CD4-positive, alpha-beta T cell treated with Interferon gamma for 1 hour (primary cell): ENCODE data around the gene FOXA1.

Experiments
- DNase-seq: peaks from one replicate; pipeline ENCODE4 v3.0.0-alpha.2; 2020

The FOXA1 gene

DNA sequence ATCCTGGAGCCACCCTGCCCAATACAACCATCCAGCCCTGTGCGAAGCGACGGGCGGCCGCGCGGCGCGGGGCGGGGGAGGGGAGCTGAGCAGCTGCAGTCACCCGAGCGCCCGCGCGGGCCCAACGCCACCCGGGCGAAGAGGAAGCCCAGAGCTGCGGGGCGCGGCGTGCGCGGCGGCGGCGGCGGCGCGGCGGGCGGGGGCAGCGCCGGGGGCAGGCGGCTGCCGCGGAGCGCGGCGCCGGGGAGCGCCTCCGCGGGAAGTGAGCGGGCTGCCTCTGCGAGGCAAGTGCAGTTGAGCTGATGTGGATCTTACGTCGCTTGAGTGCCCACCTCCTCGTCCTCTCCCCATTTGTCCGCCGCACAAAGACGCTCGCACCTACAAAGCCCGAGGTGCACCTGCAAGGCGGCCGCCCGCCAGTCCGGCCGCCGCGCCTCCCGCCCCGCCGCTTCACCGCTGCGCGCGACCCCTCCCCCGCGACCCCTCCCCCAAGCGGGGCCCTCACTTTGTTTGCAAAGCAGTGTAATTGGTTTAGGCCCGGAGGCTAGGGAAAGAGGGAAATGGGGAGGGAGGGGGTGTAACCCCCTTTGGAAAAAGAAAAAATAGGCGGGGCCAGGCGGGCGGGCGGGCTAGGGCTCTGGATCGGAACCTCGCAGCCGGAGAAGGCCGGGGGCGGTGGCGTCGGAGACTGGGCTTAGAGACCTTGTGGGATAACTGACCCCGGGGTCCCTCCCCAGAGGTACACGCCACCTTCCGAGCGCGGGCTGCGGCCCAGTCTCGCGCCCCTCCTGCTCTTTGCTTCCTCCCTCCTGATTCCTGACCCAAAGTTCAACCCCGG lies at the start of gene FOXA1, which contains the start of gene TTC6:
Gene FOXA1 (minus strand): TSS at position 279 of the 838 bp plus-strand sequence. CDS start 277 bp downstream, at position 2.
Gene TTC6 (plus strand): TSS at position 659 of the 838 bp plus-strand sequence. CDS start 26,436 bp downstream, outside the sequence.
- DNase-seq: no peak

GRCh38 chr14:37643701-37644100 lies 48.7 kb upstream of the FOXA1 start:
- no peak for DNase-seq

GRCh38 chr14:37642125-37642524 lies 47.1 kb upstream of the FOXA1 start:
- no peak for DNase-seq

DNA sequence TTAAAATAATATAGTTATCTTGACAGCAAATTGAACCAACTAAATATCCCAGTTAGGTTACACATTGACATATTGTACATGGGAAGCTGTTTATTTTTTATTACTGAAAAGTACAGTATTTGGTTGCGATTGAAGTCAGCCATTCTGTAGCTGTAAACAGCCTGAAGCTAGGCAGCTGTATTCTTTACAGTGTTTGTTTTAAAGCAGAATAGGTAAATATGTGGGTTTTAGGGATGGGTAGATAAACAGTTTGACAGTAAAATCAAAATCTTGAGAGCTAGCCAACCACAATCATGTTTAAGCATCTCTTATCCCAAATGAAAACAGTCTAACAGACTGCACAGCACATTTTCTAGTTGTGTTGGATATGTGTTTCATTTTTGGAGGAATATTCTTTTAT lies 46.1 kb upstream of the FOXA1 start:
- no peak for DNase-seq

GRCh38 chr14:37638599-37638998 lies 43.5 kb upstream of the FOXA1 start:
- DNase-seq: no peak

DNA sequence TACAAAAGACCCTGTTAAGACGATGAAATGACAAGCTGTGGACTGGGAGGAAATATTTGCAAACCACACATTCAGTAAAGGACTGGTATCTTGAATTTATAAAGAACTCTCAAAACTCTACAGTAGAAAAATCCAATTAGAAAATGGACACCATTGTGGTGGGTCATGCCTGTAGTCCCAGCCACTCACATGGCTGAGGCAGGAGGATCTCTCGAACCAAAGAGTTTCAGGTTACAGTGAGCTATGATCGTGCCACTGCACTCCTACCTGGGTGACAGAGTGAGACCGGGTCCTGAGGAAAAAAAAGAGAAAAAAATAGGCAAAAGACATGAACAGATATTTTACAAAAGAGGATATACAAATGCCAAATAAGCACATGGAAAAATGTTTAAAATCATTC lies 42.3 kb upstream of the FOXA1 start:
- DNase-seq: no peak

GRCh38 chr14:37625597-37626595 lies 30.8 kb upstream of the FOXA1 start:
- DNase-seq: no peak

DNA sequence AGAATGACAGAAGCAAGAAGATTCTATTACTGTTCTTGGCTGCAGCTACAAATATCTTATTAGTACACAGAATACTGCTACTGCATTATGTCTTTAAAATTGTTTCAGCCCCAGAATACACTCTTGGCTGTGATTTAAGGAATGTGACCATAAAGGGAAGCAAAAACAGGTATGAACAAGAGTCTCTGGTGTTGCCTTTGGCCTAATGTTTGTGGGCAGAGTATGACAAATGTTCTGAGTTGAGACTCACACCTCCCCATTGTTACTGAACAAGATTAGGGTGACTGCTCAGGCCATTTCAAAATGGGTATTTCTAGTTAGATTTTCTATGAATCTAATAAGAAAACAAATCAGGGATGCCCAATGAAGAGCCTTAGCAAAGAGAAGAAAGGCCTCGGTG lies 28.9 kb upstream of the FOXA1 start:
- DNase-seq: no peak

GRCh38 chr14:37623426-37623951 lies 28.4 kb upstream of the FOXA1 start:
- DNase-seq: no peak

- no peak for DNase-seq
Measured at GRCh38 chr14:37622231-37622923, 27.3 kb upstream of the FOXA1 start.

GRCh38 chr14:37620856-37621255 lies 25.8 kb upstream of the FOXA1 start:
- DNase-seq: no peak

DNA sequence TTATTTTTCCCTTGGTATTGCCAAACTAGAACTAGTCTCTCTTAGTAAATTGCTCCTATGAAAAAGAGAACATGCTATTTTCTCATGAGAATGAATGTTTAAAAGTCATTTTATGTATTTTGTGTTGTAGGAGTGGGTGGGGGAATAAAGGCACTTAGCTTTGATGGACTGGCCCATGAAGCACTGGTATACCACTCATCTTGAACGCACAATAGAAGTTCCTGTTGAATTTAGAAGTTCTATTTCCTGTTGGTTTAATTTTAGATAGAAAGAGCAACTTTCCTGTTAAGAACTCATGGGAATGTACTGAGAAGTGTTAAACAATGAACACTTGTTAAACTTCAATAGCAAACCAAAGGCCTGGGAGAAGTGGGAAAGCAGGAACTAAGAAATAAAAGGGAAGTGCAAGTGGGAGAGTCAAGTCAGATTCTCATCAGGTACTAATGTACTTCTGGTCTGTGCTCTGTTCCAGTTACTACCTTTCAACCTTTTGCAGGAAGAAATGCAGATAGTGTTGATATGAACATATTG lies 23.5 kb upstream of the FOXA1 start:
- DNase-seq: no peak

DNA sequence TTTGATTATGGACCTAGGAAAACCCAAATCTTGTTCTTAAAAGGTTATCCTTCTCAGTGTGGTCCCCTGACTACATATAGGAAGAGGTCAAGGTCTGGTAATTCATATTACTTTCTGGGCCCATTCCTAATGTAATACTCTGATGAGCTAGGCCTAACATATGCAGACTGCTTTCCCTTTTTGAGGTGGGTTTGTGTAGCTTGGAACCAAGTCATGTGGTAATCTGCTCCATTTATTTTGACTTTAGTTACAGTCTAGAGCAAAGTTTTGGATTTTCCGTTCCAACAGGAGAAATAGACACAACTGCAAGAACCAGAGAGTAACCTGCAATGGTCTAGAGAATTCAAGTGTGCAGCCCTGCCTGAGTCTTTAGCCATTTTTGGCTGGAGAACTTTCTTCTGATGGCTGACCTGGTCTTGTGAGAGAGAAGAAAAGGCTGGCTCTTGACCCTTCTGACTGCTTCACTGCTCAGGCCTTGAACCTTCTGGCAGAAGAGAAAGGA lies 22.9 kb upstream of the FOXA1 start:
- no peak for DNase-seq

GRCh38 chr14:37616853-37617252 lies 21.8 kb upstream of the FOXA1 start:
- no peak for DNase-seq

DNA sequence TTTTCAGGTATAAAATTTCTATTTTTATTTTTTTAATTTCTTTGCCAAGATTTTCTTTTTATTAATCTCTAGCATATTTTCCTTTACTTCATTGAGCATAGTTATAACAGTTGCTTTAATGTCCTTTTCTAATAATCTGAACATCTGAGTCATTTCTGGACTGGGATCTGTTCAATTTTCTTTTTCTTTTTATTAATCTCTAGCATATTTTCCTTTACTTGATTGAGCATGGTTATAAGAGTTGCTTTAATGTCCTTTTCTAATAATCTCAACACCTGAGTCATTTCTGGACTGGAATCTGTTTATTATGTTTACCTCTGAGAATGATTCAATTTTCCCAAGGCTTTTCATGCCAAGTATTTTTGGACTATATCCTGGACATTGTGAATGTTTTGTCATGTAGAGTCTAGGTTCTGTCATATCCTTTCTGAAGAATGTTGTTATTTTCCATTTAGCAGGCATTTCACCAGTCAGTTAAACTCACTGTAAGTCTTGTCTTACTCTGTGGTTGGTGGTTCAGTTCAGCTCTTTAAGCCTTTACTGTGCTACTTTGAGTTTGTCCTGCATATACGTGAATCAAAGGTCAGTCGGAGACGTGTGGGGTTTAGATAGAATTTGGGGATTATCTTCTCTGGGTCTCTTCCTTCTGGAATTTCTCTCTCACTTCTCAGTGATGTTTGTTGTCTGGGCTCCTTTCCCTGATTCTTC lies 20.7 kb upstream of the FOXA1 start:
- no peak for DNase-seq

DNA sequence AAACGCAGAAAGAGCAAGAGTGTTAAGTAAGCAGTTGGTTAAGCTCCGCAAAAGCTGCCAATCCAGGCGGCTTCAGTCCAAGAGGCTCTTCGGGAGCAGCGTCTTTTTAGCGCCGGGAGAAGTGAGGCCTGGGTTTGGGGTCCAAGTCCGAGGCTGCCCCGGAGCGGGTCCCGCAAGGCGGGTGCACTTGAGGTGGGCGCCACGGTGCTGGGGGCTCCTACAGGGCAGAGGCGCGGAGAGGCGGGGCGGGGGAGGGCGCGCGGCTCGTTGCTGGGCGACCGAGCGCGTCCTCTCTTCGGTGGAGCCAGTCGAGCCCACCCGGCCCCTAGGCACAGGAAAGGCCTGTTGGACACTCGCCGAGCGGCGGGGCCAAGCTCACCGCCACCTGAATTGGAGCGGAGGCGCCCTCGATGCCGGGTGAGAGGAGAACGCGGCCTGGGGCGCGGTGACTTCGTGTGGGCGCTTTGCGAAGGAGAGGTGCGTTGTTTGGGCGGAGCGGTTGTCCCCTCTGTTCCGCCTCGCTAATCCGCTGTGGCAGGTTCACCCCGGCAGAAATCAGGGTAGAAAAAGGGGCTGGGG lies 16.0 kb upstream of the FOXA1 start:
- DNase-seq: no peak

DNA sequence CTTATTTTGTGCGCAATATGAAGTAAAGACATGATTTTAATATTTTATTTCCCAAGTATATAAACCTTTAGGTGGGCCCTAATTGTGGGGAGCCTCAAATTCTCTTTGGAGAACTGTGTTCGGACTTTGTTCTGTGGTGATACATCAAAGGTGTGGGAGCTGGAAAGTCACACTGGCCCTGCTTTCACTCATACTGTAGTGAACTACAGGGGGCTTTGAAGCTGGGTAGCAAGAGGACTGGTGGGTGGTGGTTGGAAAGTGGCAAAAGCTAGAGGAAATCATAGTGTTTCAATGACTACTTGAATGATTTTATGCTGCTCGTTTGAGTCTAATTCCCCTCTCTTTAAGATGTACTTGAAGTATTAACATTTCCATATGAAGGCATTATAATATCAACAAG lies 13.6 kb upstream of the FOXA1 start:
- DNase-seq: no peak

DNA sequence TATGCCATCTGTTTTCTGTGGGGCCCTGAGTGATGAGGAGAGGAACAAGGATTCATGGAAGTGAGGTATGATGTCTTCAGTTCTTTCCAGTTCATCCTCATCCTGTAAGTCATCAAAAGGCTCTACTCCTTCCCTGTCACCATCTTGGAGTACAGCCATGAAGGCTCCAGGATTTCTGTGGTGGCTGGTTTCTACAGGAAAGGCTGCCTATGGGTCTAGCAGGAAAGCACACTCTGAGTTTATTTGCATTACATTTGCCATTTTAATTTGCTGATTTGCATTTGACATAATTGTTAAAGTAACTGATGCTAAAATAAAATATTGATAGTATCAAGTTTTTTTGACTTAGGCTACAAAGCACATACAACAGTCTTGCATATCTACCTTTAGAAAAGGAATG lies 11.6 kb upstream of the FOXA1 start:
- DNase-seq: no peak

- no peak for DNase-seq
Measured at GRCh38 chr14:37603688-37604251, 8.7 kb upstream of the FOXA1 start.

DNA sequence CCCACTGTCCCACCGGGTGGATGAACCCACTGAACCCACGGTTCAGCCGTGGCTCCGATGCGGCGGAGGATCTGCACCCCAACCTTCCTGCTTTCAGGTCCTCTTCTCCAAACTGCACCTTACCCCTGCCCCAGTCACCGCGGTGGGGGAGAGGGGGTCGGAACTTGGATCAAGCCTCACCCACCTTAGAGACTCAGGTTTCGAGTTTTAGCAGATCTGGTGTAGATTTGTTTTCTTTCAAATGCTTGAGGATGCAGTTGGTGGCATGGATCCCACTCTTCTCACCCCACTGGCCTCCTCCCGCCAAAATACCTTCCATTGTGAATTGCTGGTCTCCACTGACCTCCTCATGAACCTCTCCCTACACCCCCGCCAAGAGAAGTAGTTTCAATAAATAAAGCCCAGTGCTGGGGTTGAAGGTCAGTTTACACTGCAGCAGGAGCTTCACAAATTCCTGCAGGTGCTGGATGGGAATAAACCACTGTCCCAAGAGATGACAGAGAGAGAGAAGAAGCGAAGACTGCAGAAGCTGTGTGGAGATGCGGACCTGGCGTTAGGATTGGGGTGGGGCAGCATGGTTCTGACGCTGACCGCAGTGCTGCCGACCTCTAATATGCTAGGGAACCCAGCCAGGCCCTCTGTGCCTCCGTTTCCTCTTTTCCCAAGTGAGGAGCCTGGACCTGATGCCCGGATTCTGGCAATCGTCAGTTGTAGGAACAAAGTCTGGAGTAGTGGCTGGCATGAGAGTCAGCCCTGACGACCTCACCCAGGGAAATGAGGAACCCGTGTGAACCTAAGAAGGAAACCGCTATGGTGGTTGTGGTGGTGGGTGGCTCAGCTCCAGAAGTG lies 7.8 kb upstream of the FOXA1 start:
- no peak for DNase-seq
